Activated CD4-positive, alpha-beta T cell treated with anti-CD3 and anti-CD28 coated beads, Interleukin-2, amount 10 ng/mL, durations not matched to agents 24 days and 14 days (primary cell): ENCODE data around the gene TBC1D8. TPM values are rescaled to one million over a fixed set of nuclear protein-coding genes. Genes with fewer than 3 reads are reported as not detected.

Experiments
- DNase-seq: peaks from one replicate; pipeline ENCODE4 v3.0.0; 2022
- H3K27ac Mint-ChIP-seq: one replicate; pipeline ENCODE4 v1.8.0; 2022; ENCODE audit warnings: mild to moderate bottlenecking, mixed read lengths
- H3K27me3 Mint-ChIP-seq: one replicate; pipeline ENCODE4 v1.8.0; 2022; ENCODE audit warnings: mixed read lengths
- H3K36me3 Mint-ChIP-seq: one replicate; pipeline ENCODE4 v1.8.0; 2022; ENCODE audit warnings: low read depth, mild to moderate bottlenecking, mixed read lengths
- H3K4me1 Mint-ChIP-seq: one replicate; pipeline ENCODE4 v1.8.0; 2021; ENCODE audit warnings: mixed read lengths
- H3K4me3 Mint-ChIP-seq: one replicate; pipeline ENCODE4 v1.8.0; 2022; ENCODE audit warnings: mild to moderate bottlenecking, moderate library complexity, mixed read lengths
- H3K9me3 Mint-ChIP-seq: one replicate; pipeline ENCODE4 v1.8.0; 2021; ENCODE audit warnings: mixed read lengths
- intact Hi-C: fragments of 100-400 bp; cut with micrococcal nuclease; formaldehyde crosslinking; loops from one replicate; pipeline ENCODE4 v1.15.1; 2023
- total RNA-seq: library from RNA; stranded (reverse); gene quantifications from 2 replicates; pipeline ENCODE4 v1.2.3, GENCODE V29; 2022

The TBC1D8 gene
- total RNA-seq, 1 donor from 2014 or later: 1.4 TPM

DNA sequence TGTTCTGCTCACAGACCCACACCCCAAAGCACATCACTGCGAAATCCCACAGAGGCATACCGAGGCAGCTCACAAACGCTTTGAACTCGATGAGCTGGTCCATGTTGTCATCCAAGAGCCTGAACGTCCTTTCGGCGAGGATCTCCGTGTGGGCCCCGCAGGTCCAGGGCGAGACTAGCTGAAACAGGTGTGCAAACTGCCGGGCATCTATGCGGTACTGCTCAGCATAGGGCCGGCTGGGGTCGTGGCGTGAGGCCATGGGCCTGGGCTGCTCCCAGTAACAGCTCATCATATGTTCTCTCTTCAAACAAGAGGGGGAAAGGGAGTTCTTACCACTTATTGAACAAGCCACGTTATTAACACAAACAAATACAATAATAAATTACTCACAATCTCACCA lies 129.0 kb downstream of the TBC1D8 start:
- H3K36me3 Mint-ChIP-seq: peaks cover 20% of the 10 kb centered on the region

GRCh38 chr2:101018934-101019333 lies 132.2 kb downstream of the TBC1D8 start:
- H3K9me3 Mint-ChIP-seq: no peaks in the 10 kb centered on the region
- H3K27ac Mint-ChIP-seq: no peak overlapping the region
- no peak overlapping the region for H3K4me3 Mint-ChIP-seq
- H3K36me3 Mint-ChIP-seq: peaks cover 31% of the 10 kb centered on the region
- H3K4me1 Mint-ChIP-seq: peaks cover 3% of the 10 kb centered on the region
- intact Hi-C loops: no loop called here
- no peaks in the 10 kb centered on the region for H3K27me3 Mint-ChIP-seq
- no peak for DNase-seq

More for the DNA sequence above, 129.0 kb downstream of the TBC1D8 start:
- Mint-ChIP-seq H3K27ac (no peak overlapping the region), H3K4me3 (no peak overlapping the region), H3K27me3 (no peaks in the 10 kb centered on the region), H3K4me1 (peaks cover 3% of the 10 kb centered on the region), H3K9me3 (no peaks in the 10 kb centered on the region)
- intact Hi-C loops: no loop called here
- DNase-seq: no peak

DNA sequence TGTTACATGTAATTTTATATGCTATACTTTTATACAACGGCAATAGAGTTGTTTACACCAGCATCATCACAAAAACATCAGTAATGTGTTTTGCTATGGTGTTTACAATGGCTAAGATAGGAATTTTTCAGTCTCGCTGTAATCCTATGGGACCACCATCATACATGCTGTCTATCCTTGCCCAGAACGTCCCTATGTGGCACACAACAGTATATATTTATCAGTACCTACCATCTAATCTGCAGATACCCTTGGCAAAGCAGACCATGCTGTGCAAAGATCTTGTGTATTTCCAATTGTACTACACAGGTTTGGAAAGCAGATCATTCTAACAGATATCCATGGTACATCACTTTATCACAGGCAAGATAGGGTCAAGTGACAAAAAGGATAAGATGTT lies 133.8 kb downstream of the TBC1D8 start:
- H3K27ac Mint-ChIP-seq: no peak overlapping the region
- H3K4me1 Mint-ChIP-seq: peaks cover 10% of the 10 kb centered on the region
- intact Hi-C loops: no loop called here
- H3K27me3 Mint-ChIP-seq: no peaks in the 10 kb centered on the region
- H3K4me3 Mint-ChIP-seq: no peak overlapping the region
- no peaks in the 10 kb centered on the region for H3K9me3 Mint-ChIP-seq
- DNase-seq: no peak
- H3K36me3 Mint-ChIP-seq: peaks cover 41% of the 10 kb centered on the region

DNA sequence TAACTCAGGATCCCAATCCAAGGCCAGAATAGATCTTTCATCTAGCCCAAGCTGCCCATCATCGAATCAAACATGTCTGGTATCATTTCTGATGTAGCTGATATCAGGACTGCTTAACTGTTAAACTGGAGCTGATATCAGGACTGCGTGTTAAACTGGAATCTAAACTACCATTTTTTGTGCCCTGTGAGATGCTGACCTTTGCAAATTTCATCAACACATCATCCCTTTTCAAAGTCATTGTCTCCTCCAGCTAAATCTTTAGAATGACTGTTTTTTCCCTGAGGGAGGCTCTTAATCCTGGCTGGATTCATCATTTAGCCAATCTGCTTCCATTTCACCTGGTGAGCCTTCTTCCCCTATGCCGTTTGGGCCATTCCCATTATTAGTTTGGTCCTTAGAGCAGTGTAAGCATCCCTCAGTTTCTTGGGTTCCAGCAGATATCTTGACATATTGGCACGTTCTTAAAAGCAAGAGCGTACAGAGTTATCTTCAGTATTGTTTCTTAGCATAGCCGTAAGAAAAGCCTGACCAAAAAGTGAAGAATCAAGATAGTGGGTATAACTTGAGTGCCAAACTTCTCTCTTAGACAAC lies 136.8 kb downstream of the TBC1D8 start:
- intact Hi-C loops: loop anchor here (5.0 kb wide), 1 partner anchor 258 kb away; no protein-coding TSS in a partner anchor

DNA sequence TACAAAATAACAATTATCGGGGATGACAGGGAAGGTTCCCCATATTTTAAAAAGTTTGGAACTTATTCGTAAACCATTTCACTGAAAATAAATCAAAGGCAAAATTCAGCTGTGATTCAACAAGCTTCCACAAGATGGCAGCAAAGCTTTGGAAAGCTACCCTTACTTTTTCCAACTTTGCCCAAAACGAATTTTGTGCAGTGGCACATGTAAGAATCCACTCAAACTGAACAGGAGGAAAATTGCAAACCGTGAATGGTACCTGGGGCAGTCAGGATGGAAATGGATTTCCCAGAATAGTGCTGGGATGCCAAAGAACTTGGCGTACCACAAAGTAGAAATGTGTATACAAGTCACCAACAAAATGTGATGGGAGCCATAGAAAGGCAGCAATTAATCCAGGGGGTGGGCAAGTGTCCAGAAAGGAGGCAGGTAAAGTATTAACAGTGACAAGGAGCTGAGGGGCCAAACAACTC lies 138.4 kb downstream of the TBC1D8 start:
- Mint-ChIP-seq H3K36me3 (peaks cover 59% of the 10 kb centered on the region), H3K27ac (peak overlapping the region; percentile 64), H3K4me3 (no peak overlapping the region), H3K27me3 (no peaks in the 10 kb centered on the region), H3K4me1 (peaks cover 22% of the 10 kb centered on the region), H3K9me3 (no peaks in the 10 kb centered on the region)
- peak; percentile 84 for DNase-seq
- intact Hi-C loops: loop anchor here (1.0 to 5.0 kb wide), 2 partner anchors 193 to 260 kb away; no protein-coding TSS in a partner anchor

More for the DNA sequence above, 136.8 kb downstream of the TBC1D8 start:
- Mint-ChIP-seq H3K4me1 (peaks cover 18% of the 10 kb centered on the region), H3K27me3 (no peaks in the 10 kb centered on the region), H3K27ac (no peak overlapping the region), H3K36me3 (peaks cover 54% of the 10 kb centered on the region), H3K4me3 (no peak overlapping the region), H3K9me3 (no peaks in the 10 kb centered on the region)
- DNase-seq: no peak

DNA sequence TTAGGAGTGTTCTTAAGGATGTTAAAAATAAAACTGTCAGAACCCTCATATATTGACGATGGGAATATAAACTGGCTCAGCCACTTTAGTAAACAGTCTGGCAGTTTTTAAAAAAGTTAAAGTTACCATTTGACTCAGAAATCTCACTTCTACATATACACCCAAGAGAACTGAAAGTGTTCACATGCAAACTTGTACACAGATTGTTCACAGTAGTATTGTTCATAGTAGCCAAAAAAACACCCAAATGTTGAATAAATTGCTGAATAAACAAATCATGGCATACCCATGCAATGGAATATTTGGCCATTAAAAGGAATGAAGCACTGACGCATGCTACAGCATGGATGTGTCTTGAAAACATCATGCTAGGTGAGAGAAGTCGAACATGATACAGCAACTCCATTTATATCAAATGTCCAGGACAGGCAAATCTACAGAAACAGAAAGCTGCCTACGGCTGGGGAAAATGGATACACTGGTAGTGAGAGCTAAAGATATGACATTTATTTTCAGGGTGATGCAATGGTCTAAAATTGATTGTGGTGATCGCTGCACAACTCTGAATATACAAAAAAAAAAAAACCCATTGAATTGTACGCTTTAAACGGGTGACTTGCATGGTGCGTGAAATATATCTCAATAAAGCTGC lies 139.0 kb downstream of the TBC1D8 start:
- H3K4me3 Mint-ChIP-seq: no peak overlapping the region
- no peak for DNase-seq
- peak overlapping the region; percentile 65 for H3K27ac Mint-ChIP-seq
- peaks cover 25% of the 10 kb centered on the region for H3K4me1 Mint-ChIP-seq
- intact Hi-C loops: loop anchor here (1.0 to 5.0 kb wide), 2 partner anchors 193 to 260 kb away; no protein-coding TSS in a partner anchor
- peaks cover 63% of the 10 kb centered on the region for H3K36me3 Mint-ChIP-seq
- no peaks in the 10 kb centered on the region for H3K9me3 Mint-ChIP-seq
- no peaks in the 10 kb centered on the region for H3K27me3 Mint-ChIP-seq

GRCh38 chr2:101011152-101011551 lies 140.0 kb downstream of the TBC1D8 start:
- Mint-ChIP-seq H3K36me3 (peaks cover 73% of the 10 kb centered on the region), H3K27ac (peak overlapping the region; percentile 71), H3K4me3 (no peak overlapping the region), H3K9me3 (no peaks in the 10 kb centered on the region), H3K4me1 (peaks cover 27% of the 10 kb centered on the region), H3K27me3 (no peaks in the 10 kb centered on the region)
- DNase-seq: no peak
- intact Hi-C loops: loop anchor here (5.0 kb wide), 1 partner anchor 261 kb away; no protein-coding TSS in a partner anchor

- Mint-ChIP-seq H3K36me3 (peaks cover 86% of the 10 kb centered on the region), H3K27ac (no peak overlapping the region), H3K9me3 (no peaks in the 10 kb centered on the region), H3K27me3 (no peaks in the 10 kb centered on the region), H3K4me1 (peaks cover 56% of the 10 kb centered on the region), H3K4me3 (peak overlapping the region; percentile 40)
- DNase-seq: no peak
- intact Hi-C loops: loop anchor here (10.0 kb wide), 2 partner anchors 583 to 1823 kb away; partner anchors contain the start of genes MITD1 and MRPL30
These were observed 143.5 kb downstream of the TBC1D8 start for GRCh38 chr2:101007415-101008345.

GRCh38 chr2:101006065-101006715 lies 145.0 kb downstream of the TBC1D8 start:
- H3K36me3 Mint-ChIP-seq: peaks cover 82% of the 10 kb centered on the region
- peak overlapping the region; percentile 100 for H3K4me3 Mint-ChIP-seq
- intact Hi-C loops: loop anchor here (10.0 kb wide), 2 partner anchors 581 to 1821 kb away; partner anchors contain the start of genes MITD1 and MRPL30
- no peaks in the 10 kb centered on the region for H3K27me3 Mint-ChIP-seq
- peak overlapping the region; percentile 40 for H3K27ac Mint-ChIP-seq
- no peaks in the 10 kb centered on the region for H3K9me3 Mint-ChIP-seq
- DNase-seq: no peak
- H3K4me1 Mint-ChIP-seq: peaks cover 57% of the 10 kb centered on the region

DNA sequence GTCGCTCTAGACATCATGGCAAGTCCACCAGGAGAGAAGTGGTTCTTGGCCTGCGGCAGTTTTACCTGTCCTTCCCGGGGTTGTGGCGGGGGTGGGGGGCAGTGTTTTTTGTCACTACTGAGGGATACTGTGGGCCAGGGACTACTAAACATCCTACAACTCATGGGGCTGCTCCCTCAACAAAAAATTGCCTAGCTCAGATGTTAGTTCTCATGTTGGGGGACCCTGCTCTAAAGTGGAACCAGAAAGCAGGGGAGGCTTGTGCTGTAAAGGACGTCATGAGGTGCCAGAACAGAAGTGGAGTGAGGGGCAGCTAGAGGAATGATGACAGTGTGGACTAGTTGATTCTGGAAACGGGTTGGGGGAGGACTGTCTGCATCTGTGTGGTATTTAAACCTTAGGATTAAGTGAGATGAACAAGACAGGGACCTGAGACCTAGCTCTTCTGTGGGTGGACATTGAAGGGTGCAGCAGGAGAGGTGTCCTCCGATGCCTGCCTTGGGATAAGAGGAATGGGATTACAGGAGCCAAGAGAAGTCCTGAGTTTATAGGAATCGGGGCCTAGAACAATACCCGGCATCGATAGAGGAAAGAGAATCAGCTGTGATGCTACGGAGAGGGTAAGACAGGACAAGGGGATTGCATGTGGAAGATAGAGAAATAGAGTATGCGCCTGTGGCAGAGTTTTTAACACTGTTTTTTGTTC lies 146.4 kb downstream of the TBC1D8 start:
- Mint-ChIP-seq H3K36me3 (peaks cover 70% of the 10 kb centered on the region), H3K27ac (peak overlapping the region; percentile 96), H3K4me1 (peaks cover 56% of the 10 kb centered on the region), H3K27me3 (no peaks in the 10 kb centered on the region), H3K9me3 (no peaks in the 10 kb centered on the region), H3K4me3 (peak overlapping the region; percentile 100)
- intact Hi-C loops: loop anchor here (5.0 to 10.0 kb wide), 5 partner anchors 148 to 1820 kb away; partner anchors contain the start of genes MITD1, MRPL30 and TBC1D8
- no peak for DNase-seq

GRCh38 chr2:101003278-101003775 lies 147.9 kb downstream of the TBC1D8 start:
- Mint-ChIP-seq H3K27ac (peak overlapping the region; percentile 96), H3K27me3 (no peaks in the 10 kb centered on the region), H3K4me1 (peaks cover 54% of the 10 kb centered on the region), H3K9me3 (no peaks in the 10 kb centered on the region), H3K4me3 (peak overlapping the region; percentile 100), H3K36me3 (peaks cover 60% of the 10 kb centered on the region)
- intact Hi-C loops: loop anchor here (2.0 to 10.0 kb wide), 7 partner anchors 149 to 1819 kb away; partner anchors contain the start of genes CNOT11, MITD1, MRPL30 and TBC1D8
- no peak for DNase-seq

- Mint-ChIP-seq H3K4me1 (peaks cover 48% of the 10 kb centered on the region), H3K36me3 (peaks cover 54% of the 10 kb centered on the region), H3K27ac (peak overlapping the region; percentile 96), H3K9me3 (no peaks in the 10 kb centered on the region), H3K27me3 (no peaks in the 10 kb centered on the region), H3K4me3 (peak overlapping the region; percentile 100)
- intact Hi-C loops: loop anchor here (1.0 to 10.0 kb wide), 8 partner anchors 150 to 1818 kb away; partner anchors contain the start of genes CNOT11, MITD1, MRPL30 and PDCL3
- no peak for DNase-seq
These were observed 148.5 kb downstream of the TBC1D8 start for GRCh38 chr2:101002562-101003277.
